Immature natural killer cell (primary cell): ENCODE data around the gene CDC45. TPM values are rescaled to one million over a fixed set of nuclear protein-coding genes. Genes with fewer than 3 reads are reported as not detected.

Experiments used
- DNase-seq, 3 donors: peaks; one replicate each; pipeline ENCODE4 v3.0.0; 2022; ENCODE audit warnings: mixed read lengths in 1 of 3
- H3K27ac Mint-ChIP-seq, 6 donors: one replicate each; pipeline ENCODE4 v1.8.0; 2020; ENCODE audit warnings: mixed read lengths in 6 of 6, mild to moderate bottlenecking in 5 of 6, inconsistent platforms in 4 of 6, moderate library complexity in 3 of 6
- H3K27me3 Mint-ChIP-seq, 3 donors: one replicate each; pipeline ENCODE4 v1.8.0; 2020 to 2021; ENCODE audit warnings: low read depth in 3 of 3, mild to moderate bottlenecking in 3 of 3, mixed read lengths in 3 of 3, moderate library complexity in 3 of 3, inconsistent platforms in 1 of 3
- H3K36me3 Mint-ChIP-seq, 3 donors: one replicate each; pipeline ENCODE4 v1.8.0; 2020; ENCODE audit warnings: mixed read lengths in 3 of 3, inconsistent platforms in 2 of 3, mild to moderate bottlenecking in 2 of 3
- H3K4me1 Mint-ChIP-seq, 2 donors: one replicate each; pipeline ENCODE4 v1.8.0; 2020; ENCODE audit warnings: inconsistent platforms in 2 of 2, mild to moderate bottlenecking in 2 of 2, mixed read lengths in 2 of 2, moderate library complexity in 1 of 2
- H3K4me3 Mint-ChIP-seq, 5 donors: one replicate each; pipeline ENCODE4 v1.8.0; 2020; ENCODE audit warnings: mild to moderate bottlenecking in 5 of 5, mixed read lengths in 5 of 5, inconsistent platforms in 3 of 5, moderate library complexity in 3 of 5
- H3K9me3 Mint-ChIP-seq, 6 donors: one replicate each; pipeline ENCODE4 v1.8.0; 2020; ENCODE audit warnings: mild to moderate bottlenecking in 6 of 6, mixed read lengths in 6 of 6, inconsistent platforms in 4 of 6, moderate library complexity in 3 of 6
- polyA plus RNA-seq, 3 donors: library from polyadenylated mRNA; unstranded; fragments of 300-500 nt; fragmentation: Illumina TruSeq; gene quantifications; one replicate each; pipeline ENCODE4 v1.2.3, GENCODE V29; 2021

CDC45 gene
- polyA plus RNA-seq, 3 donors from 2014 or later = 3.1 to 3.5 TPM; not detected in 1

DNA sequence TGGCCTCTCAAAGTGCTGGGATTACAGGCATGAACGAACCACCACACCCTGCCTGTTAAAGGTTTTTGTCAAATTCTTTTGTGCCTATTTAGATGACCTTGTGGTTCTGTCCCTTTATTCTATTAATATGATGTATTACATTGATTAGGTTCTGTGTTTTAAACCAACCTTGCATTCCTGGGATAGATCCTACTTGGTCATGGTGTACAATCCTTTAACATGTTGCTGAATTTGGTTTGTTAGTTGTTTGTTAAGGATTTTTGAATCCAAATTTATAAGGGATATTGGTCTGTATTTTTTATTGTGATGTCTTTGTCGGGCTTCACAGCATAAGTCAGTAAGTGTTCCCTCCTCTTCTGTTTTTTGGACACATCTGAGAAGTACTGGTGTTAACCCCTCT lies 73.5 kb downstream of the CDC45 start:
- peaks cover 0 to 4% (median 0%) of the 10 kb centered on the region in 3 donors for H3K36me3 Mint-ChIP-seq
- H3K27ac Mint-ChIP-seq = no peak overlapping the region
- no peak for DNase-seq
- no peak overlapping the region for H3K4me3 Mint-ChIP-seq
- H3K4me1 Mint-ChIP-seq = no peaks in the 10 kb centered on the region
- peaks cover 0 to 5% (median 0%) of the 10 kb centered on the region in 6 donors for H3K9me3 Mint-ChIP-seq
- peaks cover 0 to 12% (median 6%) of the 10 kb centered on the region in 3 donors for H3K27me3 Mint-ChIP-seq

DNA sequence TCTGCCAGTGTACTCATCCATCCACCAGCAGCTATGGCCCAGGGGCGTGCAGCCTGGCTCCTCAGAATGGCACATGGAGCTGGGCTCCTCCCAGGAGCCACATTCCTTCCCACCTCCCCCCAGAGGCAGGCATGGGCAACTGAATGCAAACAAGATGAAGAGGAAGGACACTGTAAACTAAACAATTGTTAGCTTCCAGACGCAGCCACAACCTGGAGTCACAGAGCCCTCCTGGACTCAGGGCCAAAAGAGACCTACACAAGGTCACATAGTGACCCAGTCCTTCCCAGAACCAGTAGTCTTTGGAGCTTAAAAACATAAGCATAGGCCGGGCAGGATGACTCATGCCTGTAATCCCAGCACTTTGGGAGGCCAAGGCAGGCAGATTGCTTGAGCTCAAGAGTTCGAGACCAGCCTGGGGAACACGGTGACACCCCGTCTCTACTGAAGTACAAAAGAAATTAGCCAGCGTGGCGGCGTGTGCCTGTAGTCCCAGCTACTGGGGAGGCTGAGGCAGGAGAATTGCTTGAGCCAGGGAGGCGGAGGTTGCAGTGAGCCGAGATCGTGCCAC lies 75.2 kb downstream of the CDC45 start:
- H3K4me3 Mint-ChIP-seq = no peak overlapping the region

DNA sequence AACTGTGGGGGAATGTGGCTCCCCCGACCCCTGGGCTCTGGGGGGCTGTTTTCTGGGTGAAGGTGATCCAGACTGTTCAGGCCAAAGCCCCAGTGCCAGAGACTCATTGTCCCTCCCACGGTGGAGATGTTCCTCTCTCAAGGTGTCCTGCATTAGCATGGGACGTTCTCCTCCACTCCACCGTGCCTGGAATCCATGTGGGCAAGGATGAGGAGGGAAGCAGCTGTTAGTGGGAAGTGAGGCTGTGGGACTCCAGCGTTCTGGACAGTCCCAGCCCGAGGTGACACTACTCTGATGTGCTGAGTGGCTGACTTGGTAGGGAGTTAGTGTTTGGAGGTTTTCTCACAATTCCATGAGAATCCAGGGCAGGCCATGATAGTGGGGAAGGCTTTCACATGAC lies 75.9 kb downstream of the CDC45 start:
- no peaks in the 10 kb centered on the region for H3K4me1 Mint-ChIP-seq
- H3K9me3 Mint-ChIP-seq = peaks cover 0 to 5% (median 0%) of the 10 kb centered on the region in 6 donors
- peaks cover 0 to 7% (median 7%) of the 10 kb centered on the region in 3 donors for H3K27me3 Mint-ChIP-seq
- no peak overlapping the region for H3K27ac Mint-ChIP-seq
- peaks cover 0 to 4% (median 0%) of the 10 kb centered on the region in 3 donors for H3K36me3 Mint-ChIP-seq
- no peak overlapping the region for H3K4me3 Mint-ChIP-seq
- DNase-seq = no peak

More for the DNA sequence above, 75.2 kb downstream of the CDC45 start:
- no peak for DNase-seq
- no peak overlapping the region for H3K27ac Mint-ChIP-seq
- H3K9me3 Mint-ChIP-seq = peaks cover 0 to 5% (median 0%) of the 10 kb centered on the region in 6 donors
- no peaks in the 10 kb centered on the region for H3K4me1 Mint-ChIP-seq
- peaks cover 0 to 4% (median 0%) of the 10 kb centered on the region in 3 donors for H3K36me3 Mint-ChIP-seq
- peaks cover 0 to 12% (median 7%) of the 10 kb centered on the region in 3 donors for H3K27me3 Mint-ChIP-seq

GRCh38 chr22:19556963-19557545 lies 77.3 kb downstream of the CDC45 start:
- Mint-ChIP-seq H3K27ac (no peak overlapping the region), H3K36me3 (peaks cover 0 to 4% (median 0%) of the 10 kb centered on the region in 3 donors), H3K4me3 (no peak overlapping the region), H3K27me3 (peaks cover 0 to 6% (median 3%) of the 10 kb centered on the region in 3 donors), H3K9me3 (peaks cover 0 to 5% (median 0%) of the 10 kb centered on the region in 6 donors), H3K4me1 (no peaks in the 10 kb centered on the region)
- DNase-seq = no peak

- Mint-ChIP-seq H3K4me1 (no peaks in the 10 kb centered on the region), H3K27ac (no peak overlapping the region), H3K4me3 (no peak overlapping the region), H3K36me3 (peaks cover 0 to under 1% (median 0%) of the 10 kb centered on the region in 3 donors), H3K27me3 (peaks cover 0 to 3% (median 2%) of the 10 kb centered on the region in 3 donors), H3K9me3 (no peaks in the 10 kb centered on the region)
- no peak for DNase-seq
These were observed 79.6 kb downstream of the CDC45 start for GRCh38 chr22:19559324-19559811.

GRCh38 chr22:19559956-19560355 lies 80.2 kb downstream of the CDC45 start:
- H3K36me3 Mint-ChIP-seq = no peaks in the 10 kb centered on the region
- H3K4me3 Mint-ChIP-seq = no peak overlapping the region
- no peaks in the 10 kb centered on the region for H3K9me3 Mint-ChIP-seq
- DNase-seq = no peak
- H3K4me1 Mint-ChIP-seq = no peaks in the 10 kb centered on the region
- peaks cover 0 to 6% (median 3%) of the 10 kb centered on the region in 3 donors for H3K27me3 Mint-ChIP-seq
- H3K27ac Mint-ChIP-seq = no peak overlapping the region

DNA sequence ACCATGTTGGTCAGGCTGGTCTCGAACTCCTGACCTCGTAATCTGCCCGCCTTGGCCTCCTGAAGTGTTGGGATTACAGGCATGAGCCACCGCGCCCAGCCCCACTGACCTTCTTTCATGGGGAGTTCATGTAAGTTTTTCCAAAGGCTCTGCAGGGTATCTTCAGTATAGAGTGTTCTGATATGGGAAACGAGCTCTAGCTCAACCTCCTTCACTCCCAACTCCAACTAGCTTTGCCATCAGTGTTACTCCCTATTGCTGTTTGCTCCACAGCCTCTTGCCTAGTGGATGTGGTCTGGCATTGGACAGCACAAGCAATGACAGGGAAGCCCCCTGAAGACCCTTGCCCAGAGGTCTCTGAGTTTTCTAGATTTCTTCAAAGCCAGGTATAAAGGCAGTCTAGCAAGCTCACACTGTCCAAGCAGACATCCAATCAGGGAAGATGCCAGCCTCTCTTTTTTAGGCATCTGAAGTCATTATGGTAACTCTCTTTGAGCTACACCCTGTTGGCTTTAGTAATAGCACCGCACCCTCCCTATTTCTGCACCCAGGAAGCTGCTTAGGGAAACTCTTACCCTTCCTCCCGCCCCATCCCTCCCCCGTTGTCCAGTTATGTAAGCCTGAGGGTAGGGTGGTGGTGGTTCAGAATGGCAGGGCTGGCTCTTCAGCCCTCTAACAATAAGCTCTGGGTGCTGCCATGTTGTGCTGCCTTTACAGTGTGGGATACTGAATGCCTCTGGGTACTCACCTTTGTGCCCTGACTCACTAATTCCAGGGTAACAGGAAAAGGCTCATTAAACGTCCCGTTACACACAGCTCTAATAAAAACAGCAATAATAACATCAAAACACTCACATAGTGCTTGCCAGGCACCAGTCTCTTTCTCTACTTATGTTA lies 85.9 kb downstream of the CDC45 start:
- peaks cover 3 to 7% (median 6%) of the 10 kb centered on the region in 3 donors for H3K27me3 Mint-ChIP-seq
- no peaks in the 10 kb centered on the region for H3K36me3 Mint-ChIP-seq
- DNase-seq = no peak
- no peaks in the 10 kb centered on the region for H3K4me1 Mint-ChIP-seq
- no peaks in the 10 kb centered on the region for H3K9me3 Mint-ChIP-seq
- H3K4me3 Mint-ChIP-seq = no peak overlapping the region
- H3K27ac Mint-ChIP-seq = no peak overlapping the region

GRCh38 chr22:19566279-19567156 lies 86.8 kb downstream of the CDC45 start:
- no peak for DNase-seq
- no peaks in the 10 kb centered on the region for H3K4me1 Mint-ChIP-seq
- H3K27me3 Mint-ChIP-seq = peaks cover 3 to 7% (median 6%) of the 10 kb centered on the region in 3 donors
- no peaks in the 10 kb centered on the region for H3K36me3 Mint-ChIP-seq
- no peaks in the 10 kb centered on the region for H3K9me3 Mint-ChIP-seq
- H3K27ac Mint-ChIP-seq = no peak overlapping the region
- no peak overlapping the region for H3K4me3 Mint-ChIP-seq

DNA sequence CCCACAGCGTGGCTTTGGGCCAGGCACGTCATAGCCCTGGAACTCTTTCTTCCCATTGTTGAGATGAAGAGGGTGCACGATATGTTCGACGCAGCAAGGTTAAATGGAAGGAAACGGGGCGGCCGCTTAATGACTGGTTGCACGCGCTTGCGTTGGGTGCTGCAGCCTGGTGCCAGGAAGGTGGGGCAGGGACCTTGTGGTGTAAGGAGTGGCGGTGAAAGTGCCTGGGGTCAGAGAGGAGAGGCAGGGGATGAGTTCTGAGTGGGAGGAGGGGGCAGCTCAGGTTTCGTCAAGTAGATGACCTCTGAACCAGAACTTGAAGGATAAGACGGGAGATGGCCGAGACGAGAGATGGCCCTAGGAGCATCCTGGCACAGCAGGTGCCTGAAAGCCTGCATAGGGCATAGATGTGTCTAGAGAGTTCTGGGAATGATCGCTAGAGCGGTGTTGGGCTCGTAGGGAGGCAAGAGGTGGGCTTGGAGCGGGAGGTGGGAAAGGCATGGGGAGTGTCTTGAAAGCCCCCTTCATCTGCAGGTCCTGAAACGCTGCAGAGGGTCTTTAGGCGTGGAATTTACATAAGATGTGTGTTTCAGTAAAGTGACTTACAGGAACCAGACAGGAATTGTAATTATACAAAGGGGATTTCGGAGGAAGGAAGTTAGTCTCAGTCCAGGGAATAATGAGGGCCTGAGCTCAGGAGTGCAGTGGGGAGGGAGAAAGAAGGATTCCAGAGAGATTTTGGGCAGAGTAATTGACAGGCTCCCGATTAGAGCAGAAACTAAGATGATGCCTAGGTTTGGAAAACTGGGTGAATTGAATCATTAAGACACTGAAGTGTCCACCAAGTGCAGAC lies 87.7 kb downstream of the CDC45 start:
- no peaks in the 10 kb centered on the region for H3K36me3 Mint-ChIP-seq
- no peaks in the 10 kb centered on the region for H3K4me1 Mint-ChIP-seq
- H3K9me3 Mint-ChIP-seq = no peaks in the 10 kb centered on the region
- no peak for DNase-seq
- peaks cover 3 to 7% (median 6%) of the 10 kb centered on the region in 3 donors for H3K27me3 Mint-ChIP-seq
- no peak overlapping the region for H3K27ac Mint-ChIP-seq
- no peak overlapping the region for H3K4me3 Mint-ChIP-seq

GRCh38 chr22:19568337-19569275 lies 88.9 kb downstream of the CDC45 start:
- H3K27ac Mint-ChIP-seq = no peak overlapping the region
- no peaks in the 10 kb centered on the region for H3K4me1 Mint-ChIP-seq
- H3K27me3 Mint-ChIP-seq = peaks cover 3 to 7% (median 5%) of the 10 kb centered on the region in 3 donors
- H3K36me3 Mint-ChIP-seq = no peaks in the 10 kb centered on the region
- no peak overlapping the region for H3K4me3 Mint-ChIP-seq
- H3K9me3 Mint-ChIP-seq = no peaks in the 10 kb centered on the region
- no peak for DNase-seq

DNA sequence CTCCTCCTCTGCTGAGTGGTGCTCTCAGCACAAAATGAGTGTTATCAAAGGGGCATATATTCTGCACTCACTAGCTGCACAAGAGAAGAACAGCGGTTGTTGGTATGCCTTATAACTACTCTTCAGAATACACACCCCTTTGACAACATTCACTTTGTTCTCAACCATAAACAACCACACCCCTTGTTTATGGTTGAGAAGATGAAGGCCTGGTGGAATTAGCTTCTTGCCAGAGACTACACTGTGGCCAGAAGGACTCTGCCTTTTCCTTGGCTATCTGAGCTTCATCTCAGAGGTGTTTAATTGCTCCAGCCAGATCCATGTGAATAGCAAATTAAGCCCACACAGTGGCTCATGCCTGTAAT lies 89.5 kb downstream of the CDC45 start:
- no peak overlapping the region for H3K27ac Mint-ChIP-seq
- H3K27me3 Mint-ChIP-seq = peaks cover 2 to 7% (median 5%) of the 10 kb centered on the region in 3 donors
- no peaks in the 10 kb centered on the region for H3K9me3 Mint-ChIP-seq
- H3K4me1 Mint-ChIP-seq = no peaks in the 10 kb centered on the region
- H3K36me3 Mint-ChIP-seq = no peaks in the 10 kb centered on the region
- DNase-seq = no peak
- no peak overlapping the region for H3K4me3 Mint-ChIP-seq

- no peak overlapping the region for H3K27ac Mint-ChIP-seq
These were observed 90.3 kb downstream of the CDC45 start for GRCh38 chr22:19569976-19570375.

More at GRCh38 chr22:19569976-19570375, 90.3 kb downstream of the CDC45 start:
- H3K4me3 Mint-ChIP-seq = no peak overlapping the region
- H3K27me3 Mint-ChIP-seq = peaks cover 0 to 7% (median 2%) of the 10 kb centered on the region in 3 donors
- H3K4me1 Mint-ChIP-seq = no peaks in the 10 kb centered on the region
- DNase-seq = no peak
- H3K36me3 Mint-ChIP-seq = no peaks in the 10 kb centered on the region
- H3K9me3 Mint-ChIP-seq = no peaks in the 10 kb centered on the region
